PC-3 (cell line): Measurements from ENCODE around the gene CAMK1G. TPM values are rescaled to one million over a fixed set of nuclear protein-coding genes. Genes with fewer than 3 reads are reported as not detected.

ENCODE experiments used
- ATAC-seq: fragments of 200-7000 bp; cut with Tn5 transposase; 2 replicates; pipeline ENCODE4 v1.9.1; 2020; ENCODE audit warnings: mild to moderate bottlenecking, moderate library complexity
- BruUV-seq: library from RNA; stranded (reverse); fragments of 400-500 nt; replicated peaks from 2 replicates; lab custom pipeline; 2021; lab: Mats Ljungman, UMichigan
- CTCF ChIA-PET: fragments of 300-600 bp; sonication (Branson Sonifier 250); formaldehyde crosslinking; loops from one replicate; lab custom pipeline; 2022; ENCODE audit warnings: antibody characterized with exemption; lab: Charles Lee
- POLR2A ChIA-PET: fragments of 300-600 bp; sonication (Branson Sonifier 250); formaldehyde crosslinking; loops from one replicate; lab custom pipeline; 2022; ENCODE audit warnings: antibody characterized with exemption; ENCODE audit not compliant: unreplicated experiment; lab: Charles Lee
- DNase-seq: peaks from one replicate; pipeline ENCODE4 v3.0.0-alpha.2; 2015
- H2AFZ ChIP-seq: fragments of 300-600 bp; sonication (generic); 2 replicates; pipeline ENCODE4 v1.6.0; 2016; ENCODE audit warnings: antibody characterized with exemption, low read length
- H3F3A ChIP-seq: fragments of 300-600 bp; sonication (generic); one replicate; pipeline ENCODE4 v1.6.0; 2017; ENCODE audit warnings: antibody characterized with exemption, low read length, control low read depth, mild to moderate bottlenecking; ENCODE audit not compliant: unreplicated experiment
- H3K27ac ChIP-seq: fragments of 300-600 bp; sonication (generic); 2 replicates; pipeline ENCODE4 v1.5.1; 2016; ENCODE audit warnings: mild to moderate bottlenecking, low read length
- H3K27me3 ChIP-seq: fragments of 300-600 bp; sonication (generic); 2 replicates; pipeline ENCODE4 v1.6.1; 2016; ENCODE audit warnings: low read length, mixed read lengths
- H3K36me3 ChIP-seq: fragments of 300-600 bp; sonication (generic); 2 replicates; pipeline ENCODE4 v1.6.1; 2016; ENCODE audit warnings: low read depth, mixed run types, low read length, mixed read lengths
- H3K4me1 ChIP-seq: fragments of 300-600 bp; sonication (generic); 2 replicates; pipeline ENCODE4 v1.5.1; 2016; ENCODE audit warnings: low read length; ENCODE audit not compliant: insufficient read depth
- H3K4me2 ChIP-seq: fragments of 300-600 bp; sonication (generic); 2 replicates; pipeline ENCODE4 v1.6.0; 2016; ENCODE audit warnings: low read length
- H3K4me3 ChIP-seq: fragments of 300-600 bp; sonication (generic); 2 replicates; pipeline ENCODE4 v1.5.1; 2016; ENCODE audit warnings: mild to moderate bottlenecking, low read length, mixed read lengths
- H3K79me2 ChIP-seq: fragments of 300-600 bp; sonication (generic); 2 replicates; pipeline ENCODE4 v1.6.1; 2017; ENCODE audit warnings: low read length, mixed read lengths
- H3K9ac ChIP-seq: fragments of 300-600 bp; sonication (generic); 2 replicates; pipeline ENCODE4 v1.6.0; 2016; ENCODE audit warnings: mild to moderate bottlenecking, low read length
- H3K9me2 ChIP-seq: fragments of 300-600 bp; sonication (generic); replicated peaks from 2 replicates; pipeline ENCODE4 v1.6.1; 2016; ENCODE audit warnings: mixed run types, low read length, mixed read lengths
- H3K9me3 ChIP-seq: fragments of 300-600 bp; sonication (generic); 2 replicates; pipeline ENCODE4 v1.6.1; 2016; ENCODE audit warnings: low read length, mixed read lengths
- H4K20me1 ChIP-seq: fragments of 300-600 bp; sonication (generic); 2 replicates; pipeline ENCODE4 v1.6.1; 2016; ENCODE audit warnings: low read length, mixed read lengths
- EZH2 ChIP-seq: fragments of 300-600 bp; sonication (generic); IDR thresholded peaks from one replicate; pipeline ENCODE4 v1.6.1; 2017; ENCODE audit warnings: antibody characterized with exemption, mild to moderate bottlenecking, low read length; ENCODE audit not compliant: unreplicated experiment
- EZH2phosphoT487 ChIP-seq: fragments of 300-600 bp; sonication (generic); IDR thresholded peaks from 2 replicates; pipeline ENCODE4 v1.6.1; 2018; ENCODE audit warnings: mild to moderate bottlenecking, antibody characterized with exemption, low read length, borderline replicate concordance
- intact Hi-C: fragments of 100-400 bp; cut with micrococcal nuclease; formaldehyde crosslinking; loops from 2 replicates; pipeline ENCODE4 v1.9.0; 2023
- total RNA-seq: library from RNA; depleted of rRNA; stranded (reverse); fragments of >200 nt; gene quantifications from 2 replicates; pipeline ENCODE4 v1.2.3, GENCODE V29; 2014
- TF ChIP-seq, protein P1 (sequence below): fragments of 300-600 bp; sonication (generic); conservative IDR thresholded peaks from 2 replicates; pipeline ENCODE4 v1.5.1; 2017; ENCODE audit warnings: antibody characterized with exemption, low read depth, mild to moderate bottlenecking, low read length

CAMK1G gene
- total RNA-seq, 1 experiment from 2014 or later, result not detected

DNA sequence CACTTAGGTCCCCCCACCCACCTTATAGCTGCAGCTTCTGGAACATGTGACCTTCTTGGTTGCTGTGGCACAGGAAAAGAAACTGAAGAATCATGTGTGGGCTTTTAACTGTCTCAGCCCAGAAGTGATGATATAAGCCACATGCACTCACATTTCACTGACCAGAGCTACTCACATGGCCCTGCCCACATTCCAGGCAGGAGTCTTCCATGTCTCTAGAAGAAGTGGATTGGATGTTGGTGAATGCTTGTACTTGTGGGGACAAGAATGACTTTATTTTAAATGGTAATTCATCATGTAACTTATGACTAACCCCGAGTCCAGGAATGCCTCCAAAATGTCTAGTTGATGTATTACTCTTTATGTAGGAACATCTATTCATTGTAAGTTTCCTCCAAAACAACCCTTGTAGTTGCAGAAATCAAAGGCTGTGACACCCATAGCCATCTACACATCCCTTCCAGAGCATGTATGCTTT lies 15.8 kb upstream of the CAMK1G start:
- no peaks in the 10 kb centered on the region for H3K9me3 ChIP-seq
- no peaks in the 10 kb centered on the region for H3K79me2 ChIP-seq
- no peak overlapping the region for H3K4me2 ChIP-seq
- no peaks in the 10 kb centered on the region for H4K20me1 ChIP-seq
- no peaks in the 10 kb centered on the region for H3K9me2 ChIP-seq
- H3K4me3 ChIP-seq, result no peak overlapping the region
- H3K27ac ChIP-seq, result no peak overlapping the region
- H3K27me3 ChIP-seq, result no peaks in the 10 kb centered on the region
- H3K9ac ChIP-seq, result no peak overlapping the region
- peaks cover 22% of the 10 kb centered on the region for H3K4me1 ChIP-seq
- peak; percentile 59 for ATAC-seq
- ChIA-PET POLR2A (no interaction called here), CTCF (interaction anchor here (0.6 to 2.1 kb wide), 2 partner anchors 359 to 1683 kb away, joined by 3 to 6 read pairs; no protein-coding TSS in a partner anchor)
- DNase-seq, result peak; percentile 75
- BruUV-seq, result no TSS peak
- H2AFZ ChIP-seq, result peak overlapping the region; percentile 23; the same call in 1 of the 2 replicates
- TF ChIP-seq EZH2phosphoT487, result no peak
- TF ChIP-seq, protein P1, sequence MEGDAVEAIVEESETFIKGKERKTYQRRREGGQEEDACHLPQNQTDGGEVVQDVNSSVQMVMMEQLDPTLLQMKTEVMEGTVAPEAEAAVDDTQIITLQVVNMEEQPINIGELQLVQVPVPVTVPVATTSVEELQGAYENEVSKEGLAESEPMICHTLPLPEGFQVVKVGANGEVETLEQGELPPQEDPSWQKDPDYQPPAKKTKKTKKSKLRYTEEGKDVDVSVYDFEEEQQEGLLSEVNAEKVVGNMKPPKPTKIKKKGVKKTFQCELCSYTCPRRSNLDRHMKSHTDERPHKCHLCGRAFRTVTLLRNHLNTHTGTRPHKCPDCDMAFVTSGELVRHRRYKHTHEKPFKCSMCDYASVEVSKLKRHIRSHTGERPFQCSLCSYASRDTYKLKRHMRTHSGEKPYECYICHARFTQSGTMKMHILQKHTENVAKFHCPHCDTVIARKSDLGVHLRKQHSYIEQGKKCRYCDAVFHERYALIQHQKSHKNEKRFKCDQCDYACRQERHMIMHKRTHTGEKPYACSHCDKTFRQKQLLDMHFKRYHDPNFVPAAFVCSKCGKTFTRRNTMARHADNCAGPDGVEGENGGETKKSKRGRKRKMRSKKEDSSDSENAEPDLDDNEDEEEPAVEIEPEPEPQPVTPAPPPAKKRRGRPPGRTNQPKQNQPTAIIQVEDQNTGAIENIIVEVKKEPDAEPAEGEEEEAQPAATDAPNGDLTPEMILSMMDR, result no peak
- TF ChIP-seq EZH2, result no peak
- no peaks in the 10 kb centered on the region for H3K36me3 ChIP-seq
- H3F3A ChIP-seq, result no peaks in the 10 kb centered on the region
- intact Hi-C loops, result loop anchor here (2.0 to 5.0 kb wide), 3 partner anchors 215 to 361 kb away; no protein-coding TSS in a partner anchor

DNA sequence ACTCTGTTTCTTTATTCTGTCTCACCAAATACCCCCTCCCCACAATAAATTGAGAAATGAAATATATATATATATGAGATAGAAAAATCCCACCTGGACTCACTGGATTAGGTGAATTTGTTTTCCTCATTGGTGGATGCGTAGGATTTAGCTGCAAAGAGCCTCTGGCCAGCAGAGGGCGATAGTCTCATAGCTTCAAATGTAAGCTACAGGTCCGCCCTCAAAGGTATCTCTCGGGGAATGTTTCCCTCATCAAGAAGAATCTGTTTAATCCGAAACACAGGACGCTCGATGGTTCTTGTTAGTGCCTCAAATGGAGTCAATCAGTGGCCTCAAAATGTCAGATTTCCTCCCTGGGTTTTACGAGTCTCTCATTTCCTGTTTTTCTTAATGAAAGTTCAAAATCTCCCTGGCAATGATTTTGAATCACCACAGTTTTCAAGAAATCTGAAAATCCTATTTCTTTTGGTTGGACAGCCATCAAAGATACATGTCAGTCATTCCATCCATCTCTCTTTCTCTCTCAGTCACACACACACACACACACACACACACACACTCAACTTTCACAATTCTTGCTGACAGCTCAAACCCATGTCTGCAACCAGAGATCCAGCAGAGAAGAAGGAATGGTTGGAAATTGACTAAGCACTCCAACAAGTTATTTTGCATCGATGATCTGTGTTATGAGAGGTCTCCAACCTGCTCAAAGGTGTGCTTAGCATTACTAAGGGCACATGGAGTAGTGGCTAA lies 13.9 kb upstream of the CAMK1G start:
- H3K9ac ChIP-seq, result peak overlapping the region; percentile 15; the same call in 1 of the 2 replicates
- no peaks in the 10 kb centered on the region for H3K36me3 ChIP-seq
- peak overlapping the region; percentile 85 for H3K4me2 ChIP-seq
- peaks cover 22% of the 10 kb centered on the region for H3K4me1 ChIP-seq
- H4K20me1 ChIP-seq, result no peaks in the 10 kb centered on the region
- H2AFZ ChIP-seq, result peak overlapping the region; percentile 82
- no peaks in the 10 kb centered on the region for H3K9me3 ChIP-seq
- no peaks in the 10 kb centered on the region for H3F3A ChIP-seq
- intact Hi-C loops, result loop anchor here (1.0 to 5.0 kb wide), 4 partner anchors 124 to 322 kb away; no protein-coding TSS in a partner anchor
- no TSS peak for BruUV-seq
- H3K4me3 ChIP-seq, result peak overlapping the region; percentile 42
- peak; percentile 64 for ATAC-seq
- ChIA-PET CTCF (interaction anchor here (0.5 to 1.1 kb wide), 20 partner anchors 14 to 1548 kb away, joined by 3 to 4 read pairs (median 3); no protein-coding TSS in a partner anchor), POLR2A (interaction anchor here (0.6 to 0.7 kb wide), 2 partner anchors 213 to 1547 kb away, joined by 3 read pairs; no protein-coding TSS in a partner anchor)
- no peaks in the 10 kb centered on the region for H3K27me3 ChIP-seq
- H3K27ac ChIP-seq, result no peak overlapping the region
- TF ChIP-seq EZH2phosphoT487 (no peak), EZH2 (no peak)
- TF ChIP-seq, protein P1, result peak; percentile 96
- no peaks in the 10 kb centered on the region for H3K9me2 ChIP-seq
- peak; percentile 97 for DNase-seq
- H3K79me2 ChIP-seq, result no peaks in the 10 kb centered on the region
